Measurements from ENCODE around the gene KRT74.

Gene KRT74

DNA sequence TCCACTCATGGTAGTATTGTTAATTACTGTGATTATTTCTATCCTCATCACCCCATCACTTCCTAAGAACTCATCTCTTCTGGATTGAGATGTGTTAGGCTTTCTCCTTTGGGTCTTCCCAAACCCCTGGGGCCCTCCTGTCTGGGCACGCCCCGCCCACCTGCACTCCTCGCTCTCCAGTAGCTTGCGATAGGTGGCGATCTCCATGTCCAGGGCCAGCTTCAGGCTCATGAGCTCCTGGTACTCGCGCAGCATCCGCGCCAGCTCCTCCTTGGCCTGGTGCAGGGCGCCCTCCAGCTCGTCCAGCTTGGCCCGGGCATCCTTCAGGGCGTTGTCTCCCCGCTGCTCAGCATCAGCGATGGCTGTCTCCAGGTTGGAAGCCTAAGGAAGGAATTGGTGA is 27.5 kb downstream of the KRT74 start:
- H3K27ac ChIP-seq: no peak overlapping the region
- TF ChIP-seq ZFX (IDR thresholded peaks at IDR 0.05; ENCODE audit: borderline replicate concordance) (no peak), CTCF (IDR thresholded peaks at IDR 0.05) (peak; percentile 44)

- H3K27ac ChIP-seq: no peak overlapping the region
- TF ChIP-seq CTCF (IDR thresholded peaks at IDR 0.05) (no peak), ZFX (IDR thresholded peaks at IDR 0.05; ENCODE audit: borderline replicate concordance) (no peak)
Observed at GRCh38 chr12:52543985-52544883, 29.4 kb downstream of the KRT74 start.

- no peak for TF ChIP-seq ZFX (IDR thresholded peaks at IDR 0.05; ENCODE audit: borderline replicate concordance)
- no peak for TF ChIP-seq CTCF (IDR thresholded peaks at IDR 0.05)
Observed at GRCh38 chr12:52542785-52543318, 30.8 kb downstream of the KRT74 start.

DNA sequence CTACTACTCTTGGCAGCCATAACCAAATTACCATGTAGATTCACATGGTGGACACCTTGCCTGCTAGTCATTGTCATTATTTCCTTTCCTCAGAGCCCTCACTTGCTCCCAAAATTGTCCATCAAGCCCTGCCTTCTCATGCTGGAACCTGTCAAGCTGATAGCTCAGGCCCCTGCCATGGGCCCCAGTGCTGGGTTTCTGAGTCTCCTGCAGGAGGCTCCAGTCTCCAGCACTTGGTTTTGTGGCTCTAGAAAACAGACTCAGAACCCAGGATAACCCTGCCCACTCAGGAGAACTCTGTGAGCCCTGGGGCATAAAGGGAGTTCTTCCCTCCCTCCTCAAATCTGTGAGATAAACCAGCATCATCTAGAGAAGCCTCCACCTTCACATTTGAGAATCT is 31.5 kb downstream of the KRT74 start:
- no peak for TF ChIP-seq CTCF (IDR thresholded peaks at IDR 0.05)
- no peak overlapping the region for H3K27ac ChIP-seq

More at GRCh38 chr12:52542785-52543318, 30.8 kb downstream of the KRT74 start:
- no peak overlapping the region for H3K27ac ChIP-seq

- H3K27ac ChIP-seq: no peak overlapping the region
- TF ChIP-seq CTCF (IDR thresholded peaks at IDR 0.05) (no peak), ZFX (IDR thresholded peaks at IDR 0.05; ENCODE audit: borderline replicate concordance) (no peak)
Observed at GRCh38 chr12:52541709-52542108, 31.9 kb downstream of the KRT74 start.

DNA sequence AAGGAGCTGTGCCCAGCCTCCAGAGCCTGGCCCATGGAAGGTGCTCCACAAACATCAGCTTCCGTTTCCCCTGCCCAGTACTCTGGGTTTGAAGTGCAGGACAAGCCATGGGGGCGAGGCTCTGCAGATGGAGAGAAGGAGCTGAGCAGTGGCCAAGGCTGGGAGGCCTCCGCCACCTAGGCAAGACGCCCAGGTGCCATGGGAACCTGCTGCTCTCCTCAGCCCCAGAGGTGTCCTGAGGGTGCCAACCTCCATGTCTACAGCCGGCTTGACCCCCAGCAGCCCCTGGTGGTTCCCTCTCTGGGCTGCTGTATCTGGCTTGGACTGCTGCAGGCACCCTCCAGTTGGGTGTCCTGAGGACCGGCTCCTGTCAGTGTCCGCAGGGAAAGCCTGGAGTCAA is 33.1 kb downstream of the KRT74 start:
- TF ChIP-seq CTCF (IDR thresholded peaks at IDR 0.05) (no peak), ZFX (IDR thresholded peaks at IDR 0.05; ENCODE audit: borderline replicate concordance) (no peak)

GRCh38 chr12:52539821-52540173 is 33.8 kb downstream of the KRT74 start:
- no peak overlapping the region for H3K27ac ChIP-seq
- TF ChIP-seq ZFX (IDR thresholded peaks at IDR 0.05; ENCODE audit: borderline replicate concordance): no peak
- no peak for TF ChIP-seq CTCF (IDR thresholded peaks at IDR 0.05)

More for the DNA sequence above, 33.1 kb downstream of the KRT74 start:
- no peak overlapping the region for H3K27ac ChIP-seq

Measured in 22Rv1 (cell line).